Fibroblast of skin of right biceps (primary cell): Measurements from ENCODE around the gene TMEM245.

Source experiments
- DNase-seq: peaks from one replicate; pipeline ENCODE4 v3.0.0-alpha.2; 2013

Gene TMEM245

DNA sequence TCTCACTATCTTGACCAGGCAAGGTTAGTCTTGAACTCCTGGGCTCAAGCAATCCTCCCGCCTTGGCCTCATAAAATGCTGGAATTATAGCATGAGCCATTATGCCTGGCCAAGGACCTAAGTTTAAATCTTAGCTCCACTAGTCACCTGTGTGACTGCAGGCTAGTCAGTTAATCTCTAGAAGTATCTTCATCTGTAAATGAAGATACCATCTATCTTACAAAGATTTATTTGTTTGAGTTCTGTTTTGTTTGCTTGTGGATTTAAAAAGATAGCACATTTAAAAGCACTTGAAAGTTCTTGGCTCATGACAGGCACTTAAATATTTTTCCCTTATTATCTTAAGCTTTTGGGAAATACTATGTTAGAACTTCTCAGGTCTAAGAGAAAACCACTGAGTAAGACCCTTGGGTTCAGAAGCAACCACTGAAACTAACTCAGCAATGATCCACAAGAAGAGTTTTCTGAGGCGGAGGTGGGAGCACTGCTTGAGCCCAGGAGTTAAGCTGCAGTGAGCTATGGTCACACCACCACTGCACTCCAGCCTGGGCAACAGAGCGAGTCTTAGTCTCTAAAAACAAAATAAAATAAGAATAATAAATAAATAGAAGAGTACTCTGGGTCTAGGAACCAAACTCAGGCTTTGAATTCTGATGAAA, 19.1 kb downstream of the TMEM245 start:
- DNase-seq, result no peak

- DNase-seq, result peak; percentile 39
Measured at GRCh38 chr9:109098960-109099308, 20.8 kb downstream of the TMEM245 start.

DNA sequence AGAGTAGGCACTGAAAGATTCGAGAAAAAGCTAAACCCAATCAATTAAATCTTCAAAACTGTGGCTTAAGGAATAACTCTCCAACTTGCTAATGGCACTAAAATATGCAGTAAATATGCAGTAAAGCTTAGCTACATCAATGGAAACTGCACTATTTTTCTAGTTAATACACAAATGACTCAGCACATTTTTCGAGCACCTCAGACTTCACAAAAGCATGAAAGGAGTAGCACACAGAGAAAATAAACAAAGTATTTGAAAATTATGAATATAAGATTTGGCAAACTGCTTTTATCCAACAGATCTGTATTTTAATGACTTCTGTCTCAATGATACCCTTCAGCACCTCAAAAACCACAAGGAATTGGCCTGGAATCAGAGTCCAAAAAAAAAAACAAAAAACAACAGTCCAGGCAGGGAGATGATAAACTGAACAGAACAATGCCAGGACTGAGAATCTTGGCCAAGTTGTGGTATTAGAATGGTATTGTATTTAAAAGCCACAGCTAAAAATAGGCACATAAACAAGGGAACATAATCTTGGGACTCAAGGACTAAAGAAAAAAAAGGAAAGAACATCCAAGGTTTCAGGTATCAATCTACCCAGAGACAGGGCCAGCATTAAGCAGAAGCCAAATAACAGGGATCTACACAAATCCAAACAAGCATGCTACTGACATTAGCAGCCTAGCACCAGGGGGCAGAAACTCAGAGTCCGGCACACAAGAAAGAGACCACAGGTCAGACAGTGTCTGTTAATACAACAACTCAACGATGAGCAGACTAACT, 21.4 kb downstream of the TMEM245 start:
- DNase-seq, result peak; percentile 84

DNA sequence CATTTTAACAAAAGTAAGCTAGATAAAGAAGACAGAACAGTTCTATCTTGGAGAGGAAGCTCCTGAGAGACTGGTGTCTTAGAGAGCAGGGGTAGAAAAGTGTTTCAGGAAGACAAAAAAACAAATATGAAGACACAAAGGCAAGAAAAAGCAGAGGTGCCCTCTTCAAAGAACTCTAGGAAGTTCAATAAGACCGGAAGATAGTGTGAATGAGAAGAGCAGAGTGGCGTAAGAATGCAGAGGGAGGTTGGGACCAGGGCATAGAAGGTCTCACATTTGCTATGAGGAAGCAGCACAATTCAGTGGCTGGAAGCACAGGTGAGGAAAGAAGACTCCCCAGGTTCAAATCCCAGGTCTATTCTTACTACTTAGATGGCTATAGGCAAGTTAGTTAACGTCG, 22.6 kb downstream of the TMEM245 start:
- no peak for DNase-seq

DNA sequence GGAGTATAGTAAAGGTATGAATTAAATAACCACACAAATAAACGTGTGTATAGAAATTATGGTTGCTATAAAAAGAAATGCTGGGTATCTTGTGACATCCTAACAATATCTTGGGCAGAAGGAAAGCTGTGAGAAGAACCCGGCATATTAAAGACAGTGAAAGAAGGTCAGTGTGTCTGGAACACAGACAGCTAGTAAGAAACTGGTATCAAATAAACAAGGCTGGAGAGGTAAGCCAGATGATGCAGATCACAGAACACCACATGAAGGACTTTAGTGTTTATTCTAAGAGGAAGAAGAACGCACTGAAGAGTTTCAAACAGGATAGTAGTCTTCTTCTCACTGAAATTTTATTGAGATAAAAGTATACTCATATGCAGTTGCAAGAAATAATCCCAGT, 24.4 kb downstream of the TMEM245 start:
- no peak for DNase-seq

DNA sequence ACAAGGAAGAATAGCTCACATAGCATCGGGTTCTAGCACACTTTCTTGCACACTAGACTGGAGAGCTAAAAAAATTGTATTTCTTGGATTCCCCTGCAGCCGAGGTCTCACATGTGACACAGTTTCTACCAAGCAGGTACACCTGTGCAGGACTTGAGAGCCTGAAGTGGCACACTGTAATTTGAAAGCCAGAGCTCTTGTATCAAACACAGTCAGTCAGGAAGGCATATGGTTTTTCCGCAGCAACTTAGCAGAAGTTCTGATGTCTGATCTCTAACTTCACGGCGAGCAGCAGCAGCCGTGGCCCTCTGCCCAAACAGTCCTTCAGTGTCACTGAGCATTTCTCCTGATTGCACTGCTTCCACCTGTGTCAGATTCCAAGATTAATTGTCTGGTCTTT, 25.5 kb downstream of the TMEM245 start:
- no peak for DNase-seq

DNA sequence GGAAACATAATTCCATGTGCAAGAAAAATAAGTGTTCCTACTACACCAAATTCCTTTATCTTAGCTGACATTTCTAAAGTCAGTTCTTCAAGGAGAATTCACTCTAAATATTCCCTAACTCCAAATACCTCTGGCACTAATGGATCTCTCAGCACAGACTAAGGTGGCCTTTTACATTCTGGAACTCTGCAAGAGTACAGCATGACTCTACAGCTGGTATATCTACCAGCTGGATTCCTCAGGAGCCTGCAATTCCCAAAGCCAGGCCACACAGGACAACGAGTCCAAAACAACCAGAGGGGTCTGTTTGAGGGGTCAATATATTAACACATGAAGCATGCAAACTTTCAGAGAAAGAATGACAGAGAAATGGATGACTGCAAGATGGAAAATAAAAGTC, 27.2 kb downstream of the TMEM245 start:
- DNase-seq, result no peak

DNA sequence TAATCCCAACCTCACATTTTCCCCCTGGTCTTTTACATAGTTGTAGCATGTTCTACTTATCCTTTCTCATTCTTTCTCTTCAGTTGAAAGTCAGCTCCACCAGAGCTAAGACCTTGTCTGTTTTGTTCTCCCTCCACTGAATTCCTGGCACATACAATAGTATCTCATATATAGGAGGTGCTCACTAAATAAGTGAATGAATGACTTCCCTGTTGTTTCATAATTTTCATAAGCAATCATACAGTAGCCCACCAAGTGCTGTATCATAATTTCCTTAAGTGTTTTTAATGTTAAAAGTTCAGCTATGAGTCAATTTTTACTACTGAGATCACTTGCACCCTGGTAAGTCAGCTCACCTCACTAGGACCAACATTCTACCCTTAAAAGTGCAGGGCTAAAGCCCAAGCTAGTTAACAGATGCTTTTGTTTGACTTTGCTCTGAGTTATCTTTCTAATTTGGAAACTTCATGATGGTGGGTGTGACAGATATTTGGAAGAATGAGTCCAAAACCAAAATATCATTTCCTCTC, 27.6 kb downstream of the TMEM245 start:
- DNase-seq, result no peak

DNA sequence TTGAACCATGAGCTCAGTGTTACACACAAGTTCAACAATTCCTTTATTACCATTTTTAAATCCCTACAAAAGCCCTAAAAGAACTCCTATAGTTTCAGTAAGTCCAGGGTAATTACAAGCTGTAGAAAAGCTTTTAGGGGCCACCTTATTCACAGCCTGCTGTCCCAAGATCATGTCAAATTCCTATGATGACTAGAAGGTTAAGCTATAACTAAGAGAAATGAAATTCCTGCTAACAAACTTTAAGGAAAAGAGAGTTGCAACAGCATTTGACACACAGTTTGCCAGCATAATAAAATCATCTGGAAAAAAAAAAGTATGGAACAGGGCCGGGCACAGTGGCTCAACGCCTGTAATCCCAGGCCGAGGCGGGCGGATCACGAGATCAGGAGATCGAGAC, 31.5 kb downstream of the TMEM245 start:
- DNase-seq, result peak; percentile 56

DNA sequence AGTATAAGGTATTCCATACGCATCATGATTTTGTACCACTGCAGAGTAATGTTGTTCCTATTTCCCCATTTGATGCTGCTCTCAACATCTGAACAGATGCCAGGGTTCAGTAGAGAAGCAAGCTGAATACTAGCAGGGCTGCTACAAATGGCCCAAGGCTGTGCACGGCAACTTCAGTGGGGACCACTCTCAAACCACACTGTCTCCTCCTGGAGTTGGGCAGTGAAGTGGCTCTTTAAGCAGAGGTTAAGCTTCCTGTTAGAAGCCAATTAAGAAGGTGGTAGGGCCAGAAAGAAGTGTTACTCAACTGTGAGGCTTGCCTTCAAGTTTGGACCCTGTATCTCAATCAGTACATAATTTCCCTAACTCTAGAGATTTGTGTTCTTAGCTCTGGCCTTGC, 32.0 kb downstream of the TMEM245 start:
- no peak for DNase-seq

- no peak for DNase-seq
Measured at GRCh38 chr9:109086221-109086620, 33.5 kb downstream of the TMEM245 start.

DNA sequence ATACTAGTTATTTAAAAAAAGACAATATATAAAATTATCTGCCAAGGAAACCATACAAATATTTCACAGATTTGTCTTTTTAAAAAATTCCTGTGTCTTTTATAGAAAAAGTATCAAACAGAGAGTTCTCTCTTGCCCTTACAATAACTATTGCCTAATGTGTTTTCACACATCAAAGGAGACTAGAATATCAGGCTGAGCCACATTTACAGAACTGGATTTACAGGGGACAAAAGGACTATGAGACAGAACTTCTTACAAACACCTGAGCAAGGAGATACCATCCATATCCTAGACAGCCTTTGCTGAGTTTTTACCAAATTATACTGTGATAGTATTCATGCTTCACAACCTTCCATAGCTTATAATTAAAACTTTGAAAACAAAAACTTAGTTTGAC, 34.2 kb downstream of the TMEM245 start:
- no peak for DNase-seq

- no peak for DNase-seq
Measured at GRCh38 chr9:109083813-109084405, 35.8 kb downstream of the TMEM245 start.

GRCh38 chr9:109083141-109083540, 36.6 kb downstream of the TMEM245 start:
- DNase-seq, result no peak

- no peak for DNase-seq
Measured at GRCh38 chr9:109082091-109082620, 37.6 kb downstream of the TMEM245 start.

DNA sequence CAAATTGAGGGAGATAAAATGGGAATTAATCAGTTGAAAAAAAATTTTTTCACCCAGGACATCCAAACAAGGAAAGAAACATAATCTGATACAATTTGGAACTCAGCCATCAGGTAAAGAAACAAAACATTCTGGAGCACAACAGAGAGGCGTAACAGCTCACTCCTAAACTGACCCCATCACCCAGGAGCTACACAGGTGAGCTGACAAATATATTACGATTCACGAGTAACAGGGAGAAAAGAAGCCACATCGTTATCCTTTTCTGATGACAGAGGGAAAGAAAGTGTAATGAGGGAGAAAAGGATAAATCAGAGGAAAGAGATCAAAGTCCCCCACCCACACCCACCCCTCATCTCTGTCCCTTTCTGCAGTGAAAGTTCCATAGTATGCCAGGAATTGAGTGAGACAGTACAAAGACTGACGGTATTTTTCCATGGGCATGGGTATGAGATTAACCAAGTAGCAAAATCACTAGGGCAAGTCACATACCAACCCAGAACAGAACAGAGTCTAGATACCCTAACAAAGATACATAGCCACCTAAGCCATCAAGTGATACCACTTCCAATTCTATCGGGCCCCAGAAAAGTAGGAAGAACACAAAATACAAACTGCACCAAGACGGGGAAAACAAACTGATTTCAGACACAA, 45.4 kb downstream of the TMEM245 start:
- DNase-seq, result no peak

DNA sequence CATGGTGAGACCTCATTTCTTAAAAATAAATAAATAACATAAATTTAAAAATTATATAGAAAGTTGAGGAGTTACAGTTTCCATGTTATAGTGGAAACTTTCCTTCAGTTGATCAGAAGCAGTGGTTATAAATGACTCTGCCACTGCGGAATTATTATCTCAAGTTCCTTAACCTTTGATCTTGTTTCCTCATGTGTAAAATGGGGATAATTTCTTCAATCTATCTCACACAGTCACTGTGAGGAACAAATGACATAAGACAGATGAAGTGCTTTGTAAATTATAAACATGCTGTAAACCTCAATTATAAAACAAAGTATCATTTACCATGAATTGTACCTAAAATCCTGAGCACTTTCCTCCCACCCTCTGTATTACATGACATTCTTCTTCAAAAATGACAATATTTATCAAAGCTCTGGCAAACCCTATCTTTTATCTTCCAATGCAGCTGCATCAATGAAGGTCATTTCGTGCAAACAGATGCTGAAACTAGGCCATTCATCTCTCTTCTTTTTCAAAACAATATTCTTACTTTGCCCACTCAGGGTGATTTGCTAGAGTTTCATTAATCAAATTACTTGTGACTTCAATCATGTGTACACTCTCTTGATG, 46.8 kb downstream of the TMEM245 start:
- DNase-seq, result no peak

- DNase-seq, result no peak
Measured at GRCh38 chr9:109072133-109072692, 47.5 kb downstream of the TMEM245 start.

- DNase-seq, result no peak
Measured at GRCh38 chr9:109068764-109069163, 51.0 kb downstream of the TMEM245 start.

DNA sequence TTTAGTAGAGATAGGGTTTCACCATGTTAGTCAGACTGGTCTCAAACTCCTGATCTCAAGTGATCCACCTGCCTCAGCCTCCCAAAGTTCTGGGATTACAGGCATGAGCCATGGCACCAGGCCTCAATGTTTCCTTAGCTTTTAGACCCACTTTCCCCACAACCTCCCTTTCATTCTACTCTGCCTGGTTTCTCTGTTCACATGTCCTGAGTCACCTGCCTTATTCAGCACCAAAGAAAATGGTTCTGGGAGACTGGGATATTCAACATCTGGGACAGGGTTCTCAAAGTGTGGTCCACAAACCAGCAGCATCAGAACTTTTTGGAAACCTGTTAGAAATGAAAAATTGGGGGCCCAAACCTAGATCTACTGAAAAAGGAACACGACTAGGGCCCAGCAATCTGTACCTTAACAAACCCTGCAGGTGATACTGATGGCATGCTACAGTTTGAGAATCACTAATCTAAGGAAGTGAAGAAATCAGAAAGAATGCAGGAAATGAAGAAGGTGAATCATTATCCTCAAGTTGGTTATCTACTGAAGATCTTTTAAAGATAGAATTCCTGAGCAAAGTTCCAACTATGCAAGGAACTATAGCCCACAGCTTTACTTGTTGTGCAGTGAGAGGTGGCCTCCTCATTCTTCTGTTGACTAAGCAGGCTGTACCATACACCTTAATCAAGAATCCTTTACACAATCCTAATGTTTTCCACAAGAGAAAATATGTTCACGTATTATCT, 54.6 kb downstream of the TMEM245 start:
- peak; percentile 76 for DNase-seq

DNA sequence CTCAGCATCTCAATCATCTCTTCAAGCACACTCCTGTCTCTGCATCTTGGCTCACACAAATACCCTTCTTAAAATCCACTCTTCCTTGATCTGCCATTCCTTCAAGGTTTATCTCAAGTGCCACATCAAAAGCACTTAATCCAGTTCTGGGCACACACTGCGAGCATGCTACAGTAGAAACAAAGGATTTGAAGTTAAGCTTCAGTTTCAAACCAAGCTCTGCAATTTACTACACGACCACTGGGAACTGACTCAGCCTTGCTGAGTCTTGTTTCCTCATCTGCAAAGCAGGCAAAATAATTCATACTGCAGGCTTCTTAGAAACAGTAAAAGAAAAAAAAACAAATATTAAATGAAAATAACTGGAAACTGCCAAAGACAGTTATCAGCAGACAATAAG, 56.0 kb downstream of the TMEM245 start:
- peak; percentile 32 for DNase-seq

- DNase-seq, result no peak
Measured at GRCh38 chr9:109062543-109062942, 57.2 kb downstream of the TMEM245 start.
